Esophagus squamous epithelium (tissue), 4 donors: ENCODE measurements around the gene SLC39A3.

Source experiments
- CTCF ChIP-seq, 6 experiments: fragments of 450-650 bp in 4 of 6; fragments of 200-600 bp in 2 of 6; sonication (generic) in 2 of 6; IDR thresholded peaks; one replicate each; pipeline ENCODE4 v1.5.1; 2016 to 2019; ENCODE audit warnings: antibody characterized with exemption in 6 of 6, mild to moderate bottlenecking in 4 of 6, moderate library complexity in 4 of 6
- POLR2A ChIP-seq, 4 donors: fragments of 450-650 bp; IDR thresholded peaks; one replicate each; pipeline ENCODE4 v1.6.1; 2017; ENCODE audit warnings: antibody characterized with exemption in 4 of 4, mild to moderate bottlenecking in 4 of 4, moderate library complexity in 3 of 4

- no peak for TF ChIP-seq CTCF (IDR thresholded peaks at IDR 0.05)
- TF ChIP-seq POLR2A (IDR thresholded peaks at IDR 0.05) = no peak
These were observed 11.6 kb upstream of the SLC39A3 start for GRCh38 chr19:2751438-2751830.
